ENCODE data around the gene AOC1. TPM values are rescaled to one million over a fixed set of nuclear protein-coding genes. Genes with fewer than 3 reads are reported as not detected.

AOC1 gene
- 0.18 and 0.21 TPM in 2 replicates for polyA plus RNA-seq (2013)

GRCh38 chr7:150852371-150852905, at the start of gene AOC1:
AOC1 (plus strand) TSS chr7:150852517; CDS start chr7:150856471, 3,954 bp downstream.
- H3K79me1 ChIP-seq (ENCODE audit: low read length): no peaks in the 10 kb centered on the region
- H3K27ac ChIP-seq (ENCODE audit: low read depth, low read length): no peak within 1 kb of the TSS
- no peak within 1 kb of the TSS for H2BK120ac ChIP-seq (ENCODE audit: insufficient read depth, low read length, poor library complexity)
- no peak within 1 kb of the TSS for H3K4ac ChIP-seq (ENCODE audit: low read depth, low read length)
- H3K14ac ChIP-seq (ENCODE audit: low read length): no peak within 1 kb of the TSS
- no peak within 1 kb of the TSS for H2AFZ ChIP-seq (ENCODE audit: insufficient read depth, low read length, poor library complexity)
- H3K23ac ChIP-seq (ENCODE audit: low read length): no peak within 1 kb of the TSS
- H3K18ac ChIP-seq (ENCODE audit: low read length): no peak within 1 kb of the TSS
- H2BK12ac ChIP-seq (ENCODE audit: low read length): no peak within 1 kb of the TSS
- H2BK5ac ChIP-seq (ENCODE audit: low read depth, low read length, poor library complexity): no peak within 1 kb of the TSS
- DNase-seq: peak; percentile 77 to 84
- no peaks in the 10 kb centered on the region for H3K36me3 ChIP-seq (ENCODE audit: control insufficient read depth in 1 of 2, insufficient read depth in 2 of 2, low read length in 2 of 2)
- no peak within 1 kb of the TSS for H3K4me2 ChIP-seq (ENCODE audit: low read length)
- H4K12ac ChIP-seq (ENCODE audit: low read depth, low read length): no peak within 1 kb of the TSS
- no peaks in the 10 kb centered on the region for H3K79me2 ChIP-seq (ENCODE audit: control insufficient read depth, insufficient read depth, low read length, poor library complexity)
- H3K9me3 ChIP-seq (ENCODE audit: insufficient read depth, low read depth, low read length): no peaks in the 10 kb centered on the region
- no peak within 1 kb of the TSS for H4K91ac ChIP-seq (ENCODE audit: low read depth, low read length)
- peaks cover 2 to 10% of the 10 kb centered on the region in 2 experiments for H3K4me1 ChIP-seq (ENCODE audit: control insufficient read depth in 1 of 2, insufficient read depth in 2 of 2, low read length in 2 of 2)
- no peak within 1 kb of the TSS for H3K4me3 ChIP-seq (ENCODE audit: low read depth, low read length)
- no CpG with 5 or more reads among the region's 8 CpGs for WGBS (ENCODE audit: extremely low coverage, insufficient coverage, insufficient read length)
- no peak within 1 kb of the TSS for H3K9ac ChIP-seq (ENCODE audit: low read length)
- no peak within 1 kb of the TSS for H2AK5ac ChIP-seq (ENCODE audit: low read length)
- no peak within 1 kb of the TSS for H4K8ac ChIP-seq (ENCODE audit: low read depth, low read length)
- no peaks in the 10 kb centered on the region for H3K27me3 ChIP-seq (ENCODE audit: insufficient read depth, low read length)

GRCh38 chr7:150803161-150803860, 49.0 kb upstream of the AOC1 start:
- no peaks in the 10 kb centered on the region for H3K79me2 ChIP-seq (ENCODE audit: control insufficient read depth, insufficient read depth, low read length, poor library complexity)
- no CpG with 5 or more reads among the region's 10 CpGs for WGBS (ENCODE audit: extremely low coverage, insufficient coverage, insufficient read length)

GRCh38 chr7:150804802-150805201, 47.5 kb upstream of the AOC1 start:
- no peak overlapping the region for H3K9ac ChIP-seq (ENCODE audit: low read length)
- no peak overlapping the region for H3K23ac ChIP-seq (ENCODE audit: low read length)
- no peaks in the 10 kb centered on the region for H3K79me2 ChIP-seq (ENCODE audit: control insufficient read depth, insufficient read depth, low read length, poor library complexity)
- peaks cover 29% of the 10 kb centered on the region for H3K27me3 ChIP-seq (ENCODE audit: insufficient read depth, low read length)
- H2AFZ ChIP-seq (ENCODE audit: insufficient read depth, low read length, poor library complexity): no peak overlapping the region
- no peak overlapping the region for H3K4me2 ChIP-seq (ENCODE audit: low read length)
- H4K8ac ChIP-seq (ENCODE audit: low read depth, low read length): no peak overlapping the region
- H3K4me1 ChIP-seq (ENCODE audit: control insufficient read depth in 1 of 2, insufficient read depth in 2 of 2, low read length in 2 of 2): peaks cover 6 to 9% of the 10 kb centered on the region in 2 experiments
- H4K12ac ChIP-seq (ENCODE audit: low read depth, low read length): no peak overlapping the region
- no peak overlapping the region for H4K91ac ChIP-seq (ENCODE audit: low read depth, low read length)
- H3K4ac ChIP-seq (ENCODE audit: low read depth, low read length): no peak overlapping the region
- H3K18ac ChIP-seq (ENCODE audit: low read length): no peak overlapping the region
- no peak overlapping the region for H3K4me3 ChIP-seq (ENCODE audit: low read depth, low read length)
- H3K14ac ChIP-seq (ENCODE audit: low read length): no peak overlapping the region
- H2AK5ac ChIP-seq (ENCODE audit: low read length): no peak overlapping the region
- H3K27ac ChIP-seq (ENCODE audit: low read depth, low read length): no peak overlapping the region
- no peaks in the 10 kb centered on the region for H3K36me3 ChIP-seq (ENCODE audit: control insufficient read depth in 1 of 2, insufficient read depth in 2 of 2, low read length in 2 of 2)
- H2BK12ac ChIP-seq (ENCODE audit: low read length): no peak overlapping the region
- H3K79me1 ChIP-seq (ENCODE audit: low read length): no peaks in the 10 kb centered on the region
- DNase-seq: no peak
- H2BK5ac ChIP-seq (ENCODE audit: low read depth, low read length, poor library complexity): no peak overlapping the region
- peaks cover 11% of the 10 kb centered on the region for H3K9me3 ChIP-seq (ENCODE audit: insufficient read depth, low read depth, low read length)
- no peak overlapping the region for H2BK120ac ChIP-seq (ENCODE audit: insufficient read depth, low read length, poor library complexity)
- WGBS (ENCODE audit: extremely low coverage, insufficient coverage, insufficient read length): no CpG with 5 or more reads among the region's 5 CpGs

More at GRCh38 chr7:150803161-150803860, 49.0 kb upstream of the AOC1 start:
- Histone ChIP-seq H2BK12ac (ENCODE audit: low read length) (no peak overlapping the region), H3K27me3 (ENCODE audit: insufficient read depth, low read length) (peaks cover 36% of the 10 kb centered on the region), H3K36me3 (ENCODE audit: control insufficient read depth in 1 of 2, insufficient read depth in 2 of 2, low read length in 2 of 2) (no peaks in the 10 kb centered on the region), H2BK5ac (ENCODE audit: low read depth, low read length, poor library complexity) (no peak overlapping the region), H4K12ac (ENCODE audit: low read depth, low read length) (no peak overlapping the region), H3K18ac (ENCODE audit: low read length) (no peak overlapping the region), H3K14ac (ENCODE audit: low read length) (no peak overlapping the region), H3K4me2 (ENCODE audit: low read length) (no peak overlapping the region), H2BK120ac (ENCODE audit: insufficient read depth, low read length, poor library complexity) (no peak overlapping the region), H2AFZ (ENCODE audit: insufficient read depth, low read length, poor library complexity) (no peak overlapping the region), H2AK5ac (ENCODE audit: low read length) (no peak overlapping the region), H3K79me1 (ENCODE audit: low read length) (no peaks in the 10 kb centered on the region), H3K4ac (ENCODE audit: low read depth, low read length) (no peak overlapping the region), H3K9me3 (ENCODE audit: insufficient read depth, low read depth, low read length) (peaks cover 11% of the 10 kb centered on the region), H3K9ac (ENCODE audit: low read length) (no peak overlapping the region), H4K8ac (ENCODE audit: low read depth, low read length) (no peak overlapping the region), H3K4me3 (ENCODE audit: low read depth, low read length) (no peak overlapping the region), H4K91ac (ENCODE audit: low read depth, low read length) (no peak overlapping the region), H3K27ac (ENCODE audit: low read depth, low read length) (no peak overlapping the region), H3K23ac (ENCODE audit: low read length) (no peak overlapping the region), H3K4me1 (ENCODE audit: control insufficient read depth in 1 of 2, insufficient read depth in 2 of 2, low read length in 2 of 2) (peaks cover 6 to 9% of the 10 kb centered on the region in 2 experiments)
- no peak for DNase-seq

- H3K23ac ChIP-seq (ENCODE audit: low read length): no peak overlapping the region
- no peak overlapping the region for H3K18ac ChIP-seq (ENCODE audit: low read length)
- no peak overlapping the region for H3K4me2 ChIP-seq (ENCODE audit: low read length)
- no peak overlapping the region for H2BK120ac ChIP-seq (ENCODE audit: insufficient read depth, low read length, poor library complexity)
- peaks cover 19% of the 10 kb centered on the region for H3K27me3 ChIP-seq (ENCODE audit: insufficient read depth, low read length)
- H3K79me2 ChIP-seq (ENCODE audit: control insufficient read depth, insufficient read depth, low read length, poor library complexity): no peaks in the 10 kb centered on the region
- H3K9ac ChIP-seq (ENCODE audit: low read length): no peak overlapping the region
- H3K4me1 ChIP-seq (ENCODE audit: control insufficient read depth in 1 of 2, insufficient read depth in 2 of 2, low read length in 2 of 2): peaks cover 0 to under 1% of the 10 kb centered on the region in 2 experiments
- H4K91ac ChIP-seq (ENCODE audit: low read depth, low read length): no peak overlapping the region
- no peaks in the 10 kb centered on the region for H3K79me1 ChIP-seq (ENCODE audit: low read length)
- no peak overlapping the region for H4K8ac ChIP-seq (ENCODE audit: low read depth, low read length)
- H2BK12ac ChIP-seq (ENCODE audit: low read length): no peak overlapping the region
- H3K36me3 ChIP-seq (ENCODE audit: control insufficient read depth in 1 of 2, insufficient read depth in 2 of 2, low read length in 2 of 2): no peaks in the 10 kb centered on the region
- H3K14ac ChIP-seq (ENCODE audit: low read length): no peak overlapping the region
- peaks cover 11% of the 10 kb centered on the region for H3K9me3 ChIP-seq (ENCODE audit: insufficient read depth, low read depth, low read length)
- no peak overlapping the region for H2BK5ac ChIP-seq (ENCODE audit: low read depth, low read length, poor library complexity)
- no peak for DNase-seq
- H3K4ac ChIP-seq (ENCODE audit: low read depth, low read length): no peak overlapping the region
- H4K12ac ChIP-seq (ENCODE audit: low read depth, low read length): no peak overlapping the region
- no peak overlapping the region for H3K27ac ChIP-seq (ENCODE audit: low read depth, low read length)
- H2AFZ ChIP-seq (ENCODE audit: insufficient read depth, low read length, poor library complexity): no peak overlapping the region
- no peak overlapping the region for H2AK5ac ChIP-seq (ENCODE audit: low read length)
- no peak overlapping the region for H3K4me3 ChIP-seq (ENCODE audit: low read depth, low read length)
Observed at GRCh38 chr7:150805864-150806263, 46.5 kb upstream of the AOC1 start.

Data from trophoblast cell (in vitro differentiated cells and primary cell).